Ovary (tissue), 9 donors: ENCODE results near the gene C1orf74. TPM values are rescaled to one million over a fixed set of nuclear protein-coding genes. Genes with fewer than 3 reads are reported as not detected.

Experiments
- DNase-seq, 5 donors: peaks; one replicate each; pipeline ENCODE4 v3.0.0-alpha.2; 2019 to 2020
- H3K27ac ChIP-seq, 2 donors: fragments of 200-600 bp; one replicate each; pipeline versions ENCODE4 v1.5.1 to v1.8.0; 2019 to 2022
- H3K27me3 ChIP-seq: fragments of 200-600 bp; one replicate; pipeline ENCODE4 v1.8.0; 2022
- H3K36me3 ChIP-seq: fragments of 200-600 bp; sonication (generic); one replicate; pipeline ENCODE4 v1.5.1; 2019
- H3K4me1 ChIP-seq: one replicate; pipeline ENCODE4 v1.8.1; 2013; ENCODE audit warnings: mild to moderate bottlenecking, moderate library complexity; ENCODE audit not compliant: insufficient read depth
- H3K4me3 ChIP-seq: fragments of 200-600 bp; sonication (generic); one replicate; pipeline ENCODE4 v1.5.1; 2017
- H3K9me3 ChIP-seq, 2 donors: fragments of 200-600 bp in 1 of 2; sonication (generic) in 1 of 2; one replicate each; pipeline versions ENCODE4 v1.5.1 to v1.8.1; 2013 to 2019; ENCODE audit warnings: mild to moderate bottlenecking in 1 of 2, moderate library complexity in 1 of 2
- EP300 ChIP-seq: sonication (generic); formaldehyde crosslinking; IDR thresholded peaks from one replicate; pipeline ENCODE4 v1.6.1; 2017; ENCODE audit warnings: antibody characterized with exemption
- POLR2A ChIP-seq: fragments of 450-650 bp; IDR thresholded peaks from one replicate; pipeline ENCODE4 v1.6.1; 2017; ENCODE audit warnings: antibody characterized with exemption, mild to moderate bottlenecking, moderate library complexity
- WGBS, 3 donors: extraction: QIAGEN DNeasy Blood & Tissue Kit in 1 of 3; methylation state at CpG; one replicate each; pipeline versions ENCODE4 v1.1.5 to v1.1.7; 2013 to 2017; 5-methylcytosine and 5-hydroxymethylcytosine counted together
- intact Hi-C, 4 donors: fragments of 100-400 bp; cut with DNase I; formaldehyde crosslinking; loops; one replicate each; pipeline versions ENCODE4 v1.11.0 to v1.15.1; 2022 to 2023
- polyA plus RNA-seq, 2 donors: library from polyadenylated mRNA; stranded (reverse); fragments of 200-250 nt in 1 of 2; fragments of 350-450 nt in 1 of 2; fragmentation: Illumina TruSeq in 1 of 2; extraction: RNeasy Lipid Tissue Mini Kit (QIAGEN cat#74804) in 1 of 2; gene quantifications; one replicate each; pipeline ENCODE4 v1.2.3, GENCODE V29; 2013 to 2014
- total RNA-seq, 7 donors: library from RNA; depleted of rRNA in 2 of 7; stranded (reverse); fragments of >200 nt in 2 of 7; fragmentation: NEBNext Ultra II Directional in 3 of 7; extraction: Animal tissue kit (Norgen Biotek cat#: 25700) in 3 of 7; gene quantifications; one replicate each; pipeline versions ENCODE4 v1.1.0 to v1.2.4, GENCODE V29; 2016 to 2023
- TF ChIP-seq, protein P1 (sequence below), 3 donors: fragments of 450-650 bp in 2 of 3; fragments of 200-600 bp in 1 of 3; IDR thresholded peaks; one replicate each; pipeline versions ENCODE4 v1.5.1 to v1.8.0; 2016 to 2022; ENCODE audit warnings: antibody characterized with exemption in 3 of 3, mild to moderate bottlenecking in 1 of 3
- donor health status: DM: no; HTN: no; CAD: no; lungs with moderate emphysema.
- donor health status: DM: no; HTN: no; CAD: no.
- donor health status: Bipolar disorder and iron deficiency.
- donor health status: DM: yes; HTN: yes; CAD: no.
- donor health status: DM: no; HTN: no; CAD: no.
- donor health status: DM: yes; HTN: yes; CAD: no.

C1orf74 gene
- total and polyA plus RNA-seq, 9 donors = 0.62 to 2.5 (median 1.4) TPM

DNA sequence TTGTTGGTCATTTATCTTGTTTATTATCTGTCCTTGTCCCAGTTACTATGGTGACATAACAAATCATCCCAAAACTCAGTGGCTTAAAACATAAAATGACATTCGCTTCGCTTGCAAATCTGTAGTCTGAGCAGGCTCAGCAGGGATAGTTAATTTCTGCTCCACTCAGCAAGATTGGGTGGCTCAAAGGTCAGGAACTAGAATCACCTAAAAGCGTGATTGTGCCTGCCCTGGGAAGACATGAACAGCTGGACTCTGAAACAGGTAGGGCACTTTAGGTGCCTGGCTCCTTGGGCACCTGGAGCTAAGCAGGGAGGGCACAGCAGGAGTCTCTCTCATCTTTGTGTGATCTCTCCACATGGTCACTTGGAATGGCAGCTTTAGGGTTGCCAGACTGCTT lies 43.2 kb downstream of the C1orf74 start:
- Histone ChIP-seq H3K36me3 (no peaks in the 10 kb centered on the region), H3K4me1 (peaks cover 10% of the 10 kb centered on the region), H3K27ac (no peak overlapping the region), H3K4me3 (no peak overlapping the region), H3K27me3 (no peaks in the 10 kb centered on the region), H3K9me3 (no peaks in the 10 kb centered on the region)
- DNase-seq = no peak
- intact Hi-C loops = loop anchor here in 2 of 4 donors (5.0 to 10.0 kb wide), 2 partner anchors 46 to 154 kb away; no protein-coding TSS in a partner anchor
- no peak for TF ChIP-seq POLR2A
- no peak for TF ChIP-seq EP300
- TF ChIP-seq, protein P1, sequence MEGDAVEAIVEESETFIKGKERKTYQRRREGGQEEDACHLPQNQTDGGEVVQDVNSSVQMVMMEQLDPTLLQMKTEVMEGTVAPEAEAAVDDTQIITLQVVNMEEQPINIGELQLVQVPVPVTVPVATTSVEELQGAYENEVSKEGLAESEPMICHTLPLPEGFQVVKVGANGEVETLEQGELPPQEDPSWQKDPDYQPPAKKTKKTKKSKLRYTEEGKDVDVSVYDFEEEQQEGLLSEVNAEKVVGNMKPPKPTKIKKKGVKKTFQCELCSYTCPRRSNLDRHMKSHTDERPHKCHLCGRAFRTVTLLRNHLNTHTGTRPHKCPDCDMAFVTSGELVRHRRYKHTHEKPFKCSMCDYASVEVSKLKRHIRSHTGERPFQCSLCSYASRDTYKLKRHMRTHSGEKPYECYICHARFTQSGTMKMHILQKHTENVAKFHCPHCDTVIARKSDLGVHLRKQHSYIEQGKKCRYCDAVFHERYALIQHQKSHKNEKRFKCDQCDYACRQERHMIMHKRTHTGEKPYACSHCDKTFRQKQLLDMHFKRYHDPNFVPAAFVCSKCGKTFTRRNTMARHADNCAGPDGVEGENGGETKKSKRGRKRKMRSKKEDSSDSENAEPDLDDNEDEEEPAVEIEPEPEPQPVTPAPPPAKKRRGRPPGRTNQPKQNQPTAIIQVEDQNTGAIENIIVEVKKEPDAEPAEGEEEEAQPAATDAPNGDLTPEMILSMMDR (IDR thresholded peaks at IDR 0.05) = no peak
- 94 to 96% (median 95%) methylated on average over 3 of the region's 3 CpGs for WGBS, 3 donors

DNA sequence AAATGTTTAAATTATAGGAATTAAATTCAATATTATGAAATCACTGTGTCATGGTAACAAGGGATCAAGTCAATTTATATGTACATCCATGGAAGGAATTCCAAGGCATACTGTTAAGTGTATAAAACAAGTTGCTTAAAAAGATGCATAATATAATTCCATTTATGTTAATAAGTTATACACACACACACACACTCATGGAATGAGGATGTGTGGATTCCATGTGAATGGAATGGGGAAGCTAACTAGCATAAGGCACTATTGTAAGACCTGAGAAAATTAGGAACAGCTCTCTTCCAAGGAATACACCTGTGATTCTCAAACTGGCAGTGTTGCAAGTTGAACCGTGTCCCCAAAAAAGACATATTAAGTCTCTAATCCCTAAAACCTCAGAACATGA lies 46.1 kb downstream of the C1orf74 start:
- H3K27me3 ChIP-seq = no peaks in the 10 kb centered on the region
- TF ChIP-seq POLR2A = no peak
- TF ChIP-seq EP300 = no peak
- TF ChIP-seq, protein P1 (IDR thresholded peaks at IDR 0.05) = no peak
- intact Hi-C loops = no loop called here
- 89 to 92% (median 92%) methylated on average over 1 of the region's 1 CpG for WGBS, 3 donors
- H3K4me3 ChIP-seq = no peak overlapping the region
- H3K4me1 ChIP-seq = peaks cover 10% of the 10 kb centered on the region
- no peak overlapping the region for H3K27ac ChIP-seq
- H3K36me3 ChIP-seq = no peaks in the 10 kb centered on the region
- no peaks in the 10 kb centered on the region for H3K9me3 ChIP-seq
- DNase-seq = no peak

DNA sequence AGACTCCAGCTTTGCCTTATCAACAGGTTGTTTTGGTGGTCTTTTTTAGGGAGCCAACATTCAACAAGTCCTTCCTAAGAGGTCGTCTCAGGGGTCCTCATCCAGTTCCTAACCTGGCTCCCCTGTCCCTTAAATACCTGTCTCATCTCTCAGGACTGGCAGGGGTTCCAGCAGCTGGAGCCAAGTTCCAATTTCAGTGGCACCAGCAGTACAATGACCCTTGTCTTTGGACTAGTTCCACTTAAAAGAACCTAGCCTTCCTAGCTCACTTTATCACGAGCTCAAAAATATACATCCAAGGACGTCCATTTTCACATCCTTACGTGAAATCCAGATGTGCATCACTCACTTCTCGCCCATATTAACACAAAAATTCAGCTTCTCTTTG lies 47.2 kb downstream of the C1orf74 start:
- TF ChIP-seq, protein P1 (IDR thresholded peaks at IDR 0.05) = no peak
- TF ChIP-seq POLR2A (no peak), EP300 (no peak)
- no peaks in the 10 kb centered on the region for H3K27me3 ChIP-seq
- no peaks in the 10 kb centered on the region for H3K36me3 ChIP-seq
- peaks cover 10% of the 10 kb centered on the region for H3K4me1 ChIP-seq
- 85 to 91% (median 89%) methylated on average over 5 of the region's 5 CpGs for WGBS, 3 donors
- intact Hi-C loops = no loop called here
- DNase-seq = no peak
- no peak overlapping the region for H3K4me3 ChIP-seq
- H3K9me3 ChIP-seq = no peaks in the 10 kb centered on the region
- H3K27ac ChIP-seq = no peak overlapping the region

DNA sequence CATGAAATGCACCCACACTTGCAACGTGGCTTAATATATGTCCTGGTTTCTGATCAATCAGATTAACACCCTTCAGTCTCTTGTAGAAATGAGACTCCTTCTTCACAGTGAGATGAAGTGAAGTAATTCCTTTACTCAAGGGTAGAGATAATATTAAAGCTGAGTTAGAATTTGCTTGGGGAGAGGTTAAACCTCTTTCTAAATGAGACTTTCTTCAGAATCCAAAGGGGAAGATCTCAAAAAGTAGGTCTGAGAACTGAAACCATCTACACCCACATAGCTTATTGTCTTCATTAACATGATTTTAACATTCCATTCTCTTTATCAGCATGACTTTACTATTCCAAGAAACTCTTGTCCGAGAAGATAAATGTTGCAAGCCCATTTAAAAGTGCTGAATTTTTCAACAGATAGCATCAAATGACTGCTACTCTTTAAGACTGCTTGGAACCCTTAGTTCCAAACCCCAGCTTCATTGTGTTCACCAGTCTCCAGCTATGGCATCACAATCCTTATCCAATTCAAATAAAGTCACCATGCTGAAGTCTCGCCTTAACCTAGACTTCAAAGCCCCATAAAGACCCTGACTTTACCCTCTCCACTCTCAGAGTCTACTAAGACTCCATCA lies 47.8 kb downstream of the C1orf74 start:
- DNase-seq = no peak
- TF ChIP-seq POLR2A = no peak
- TF ChIP-seq, protein P1 (IDR thresholded peaks at IDR 0.05) = no peak
- no peak for TF ChIP-seq EP300
- H3K27ac ChIP-seq = no peak overlapping the region
- intact Hi-C loops = no loop called here
- H3K9me3 ChIP-seq = no peaks in the 10 kb centered on the region
- H3K36me3 ChIP-seq = no peaks in the 10 kb centered on the region
- no peaks in the 10 kb centered on the region for H3K27me3 ChIP-seq
- WGBS, 3 donors = 43 to 55% (median 45%) methylated on average over 3 of the region's 3 CpGs
- no peak overlapping the region for H3K4me3 ChIP-seq
- peaks cover 7% of the 10 kb centered on the region for H3K4me1 ChIP-seq
